Pons (tissue), 1 donor: ENCODE data around the gene NKX6-1.
A peak's percentile ranks its signal among the peaks of the same experiment; 100 is the strongest.

Experiments
- DNase-seq: peaks from one replicate; pipeline ENCODE4 v3.0.0-alpha.2; 2016; ENCODE audit warnings: low spot score

The NKX6-1 gene

GRCh38 chr4:84479663-84480062 lies 19.4 kb downstream of the NKX6-1 start:
- DNase-seq = no peak

- DNase-seq = no peak
Measured at GRCh38 chr4:84477738-84478137, 21.4 kb downstream of the NKX6-1 start.

GRCh38 chr4:84474107-84474506 lies 25.0 kb downstream of the NKX6-1 start:
- no peak for DNase-seq

DNA sequence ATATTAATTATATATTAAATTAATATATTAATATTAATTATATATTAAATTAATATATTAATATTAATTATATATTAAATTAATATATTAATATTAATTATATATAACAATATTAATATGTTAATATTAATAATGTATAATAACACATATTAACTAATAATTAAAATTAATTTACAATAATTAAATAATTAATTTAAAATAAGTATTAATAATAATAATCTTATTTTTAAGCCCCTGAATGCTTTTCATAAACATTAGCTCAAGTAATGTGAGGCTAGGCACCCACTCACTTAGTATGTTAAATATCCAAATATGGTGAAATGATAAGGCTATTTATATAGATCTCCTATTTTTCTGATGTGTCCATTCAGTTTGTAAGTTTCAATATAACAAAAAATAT lies 26.9 kb downstream of the NKX6-1 start:
- DNase-seq = no peak

DNA sequence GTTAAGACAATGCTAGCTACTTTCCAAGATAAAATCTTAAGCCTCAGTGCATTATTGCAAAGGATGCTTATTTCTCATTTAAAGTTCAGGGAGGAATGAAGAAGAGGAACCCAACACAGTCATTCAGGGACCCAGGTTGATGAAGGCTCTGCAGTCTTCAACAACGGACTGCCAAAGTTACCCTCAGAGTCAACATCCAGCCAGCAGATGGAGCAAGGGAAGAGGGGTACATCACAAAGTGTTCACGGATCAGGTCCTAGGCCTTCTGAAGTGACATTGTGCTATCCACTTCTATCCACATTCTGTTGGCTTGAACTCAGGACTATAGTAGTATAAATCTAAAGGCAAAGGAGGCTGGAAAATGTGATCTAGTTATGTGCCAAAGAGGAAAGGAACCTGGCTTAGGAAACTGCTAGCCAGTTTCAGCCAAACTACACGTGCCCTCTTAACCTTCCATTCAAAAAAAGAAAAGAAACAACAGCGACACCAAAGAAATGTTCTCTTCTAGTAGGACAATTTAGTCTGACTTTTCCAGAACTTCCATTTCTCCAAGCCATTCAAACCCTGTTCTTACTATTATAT lies 28.8 kb downstream of the NKX6-1 start:
- no peak for DNase-seq

- DNase-seq = no peak
Measured at GRCh38 chr4:84467601-84468000, 31.5 kb downstream of the NKX6-1 start.

DNA sequence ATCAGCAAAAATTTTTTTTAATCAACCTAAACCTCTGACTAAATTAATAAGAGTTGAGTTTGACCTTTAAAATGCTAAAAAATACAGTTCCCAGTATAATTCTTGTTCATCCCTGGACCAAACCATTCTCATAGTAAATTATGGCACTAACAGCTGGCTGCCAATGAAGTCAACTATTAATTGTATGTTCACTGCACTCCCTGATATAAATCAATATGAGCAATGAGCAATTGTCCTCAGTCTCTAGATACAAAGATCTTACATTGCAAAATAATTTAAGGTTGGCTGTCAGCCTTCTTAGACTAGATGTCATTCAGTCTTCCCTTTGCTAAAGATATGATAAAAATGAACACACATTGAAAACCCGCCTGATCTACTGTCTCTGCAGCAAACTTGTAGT lies 39.3 kb downstream of the NKX6-1 start:
- DNase-seq = no peak

- no peak for DNase-seq
Measured at GRCh38 chr4:84456157-84456556, 42.9 kb downstream of the NKX6-1 start.

GRCh38 chr4:84455697-84456096 lies 43.4 kb downstream of the NKX6-1 start:
- DNase-seq = no peak

DNA sequence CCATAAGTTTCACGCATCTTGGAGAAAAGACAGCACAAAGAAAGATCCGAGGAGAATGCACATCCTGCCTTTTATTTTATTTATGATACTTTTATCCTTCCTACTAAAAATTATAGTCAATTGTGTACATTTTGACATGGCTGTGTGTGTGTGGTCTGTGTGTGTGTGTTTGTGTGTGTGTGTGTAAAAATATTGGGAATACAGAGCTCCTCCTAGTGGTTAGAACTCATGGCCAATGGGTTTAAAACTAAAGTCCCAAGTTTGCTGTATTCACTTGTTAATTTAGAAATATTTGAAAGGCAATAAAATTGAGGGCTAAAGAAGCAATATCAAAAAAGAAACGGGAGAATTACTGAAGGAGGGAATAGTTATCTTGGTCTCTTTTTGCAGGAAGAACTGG lies 47.5 kb downstream of the NKX6-1 start:
- peak; percentile 5 for DNase-seq

GRCh38 chr4:84443523-84443922 lies 55.6 kb downstream of the NKX6-1 start:
- DNase-seq = no peak

DNA sequence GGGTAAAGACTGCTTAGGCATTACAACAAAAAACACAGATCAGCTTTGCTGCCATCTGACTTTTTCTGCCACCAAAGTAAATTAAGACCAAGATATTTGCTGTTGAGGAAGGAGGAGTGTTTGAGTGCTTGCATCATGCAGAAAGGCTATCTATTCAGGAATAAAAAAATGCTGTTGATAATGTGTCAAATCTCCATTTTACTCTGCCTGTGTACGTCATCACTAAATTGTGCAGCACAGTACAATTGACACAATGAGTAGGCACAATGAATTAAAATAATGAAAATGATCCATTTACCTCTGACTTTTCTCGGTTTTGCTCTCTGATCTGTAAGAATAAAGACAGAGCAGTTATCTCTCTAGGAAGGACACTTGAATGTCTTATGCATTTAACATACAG lies 56.3 kb downstream of the NKX6-1 start:
- DNase-seq = no peak
